B cell (primary cell): Measurements from ENCODE around the gene TUBA3C. TPM values are rescaled to one million over a fixed set of nuclear protein-coding genes. Genes with fewer than 3 reads are reported as not detected.
"Not testable (repeated sequence)": the region's sequence is repeated elsewhere in the genome, so short reads cannot be mapped to it uniquely, and the experiment has no call there.

Experiments used
- ATAC-seq: fragments of 200-7000 bp; cut with Tn5 transposase; one replicate; pipeline ENCODE4 v1.10.0; 2021; ENCODE audit warnings: low read depth, mild to moderate bottlenecking, moderate number of reproducible peaks, moderate library complexity
- CTCF ChIA-PET: fragments of 350-600 bp; sonication (Branson Sonifier 250); formaldehyde crosslinking; loops from one replicate; lab custom pipeline; 2021; ENCODE audit warnings: antibody characterized with exemption, inconsistent platforms; lab: Charles Lee
- POLR2A ChIA-PET: fragments of 350-600 bp; sonication (Branson Sonifier 250); formaldehyde crosslinking; loops from one replicate; lab custom pipeline; 2021; ENCODE audit warnings: antibody characterized with exemption; lab: Charles Lee
- DNase-seq: peaks from one replicate; pipeline ENCODE4 v3.0.0; 2013
- H2AFZ ChIP-seq: 2 replicates; pipeline ENCODE4 v1.6.1; 2012; ENCODE audit warnings: mild to moderate bottlenecking, low read depth, low read length; ENCODE audit not compliant: insufficient read depth, poor library complexity, severe bottlenecking
- H3K27ac ChIP-seq, 2 donors: 1 replicate in 1 of 2; 2 replicates in 1 of 2; pipeline ENCODE4 v1.5.1; 2012 to 2013; ENCODE audit warnings: low read length in 2 of 2, mild to moderate bottlenecking in 2 of 2, moderate library complexity in 1 of 2
- H3K27me3 ChIP-seq, 4 experiments: fragments of 200-600 bp in 1 of 4; sonication (generic) in 1 of 4; replicated peaks in 1 of 4; 1 replicate in 2 of 4; 2 replicates in 2 of 4; pipeline versions ENCODE4 v1.6.1 to v1.7.0; 2013 to 2016; ENCODE audit warnings: low read length in 3 of 4, mild to moderate bottlenecking in 2 of 4, mixed read lengths in 1 of 4, moderate library complexity in 1 of 4; ENCODE audit not compliant: insufficient read depth in 4 of 4, control insufficient read depth in 3 of 4; ENCODE audit errors: control extremely low read depth in 1 of 4
- H3K36me3 ChIP-seq, 2 experiments: replicated peaks in 1 of 2; 1 replicate in 1 of 2; 2 replicates in 1 of 2; pipeline versions ENCODE4 v1.6.1 to v1.7.1; 2013; ENCODE audit warnings: low read length in 1 of 2; ENCODE audit not compliant: insufficient read depth in 2 of 2, control insufficient read depth in 1 of 2; ENCODE audit errors: control extremely low read depth in 1 of 2, extremely low read depth in 1 of 2
- H3K4me1 ChIP-seq, 2 donors: fragments of 200-600 bp in 1 of 2; sonication (generic) in 1 of 2; 1 replicate in 1 of 2; 2 replicates in 1 of 2; pipeline versions ENCODE4 v1.5.1 to v1.6.1; 2013 to 2017; ENCODE audit warnings: low read length in 2 of 2; ENCODE audit not compliant: control insufficient read depth in 2 of 2, insufficient read depth in 2 of 2
- H3K4me2 ChIP-seq: replicated peaks from 2 replicates; pipeline ENCODE3; 2012; ENCODE audit warnings: mild to moderate bottlenecking, low read depth, low read length; ENCODE audit not compliant: poor library complexity, severe bottlenecking
- H3K4me3 ChIP-seq, 5 experiments: fragments of 200-600 bp in 1 of 5; sonication (generic) in 1 of 5; 1 replicate in 3 of 5; 2 replicates in 2 of 5; pipeline versions ENCODE4 v1.5.1 to v1.7.0; 2011 to 2016; ENCODE audit warnings: low read length in 4 of 5, mild to moderate bottlenecking in 4 of 5, low read depth in 2 of 5, control low read depth in 1 of 5, moderate library complexity in 1 of 5; ENCODE audit not compliant: insufficient read depth in 1 of 5; ENCODE audit errors: control extremely low read depth in 1 of 5, extremely low read depth in 1 of 5
- H3K79me2 ChIP-seq: fragments of 200-600 bp; sonication (generic); one replicate; pipeline ENCODE4 v1.6.0; 2016; ENCODE audit warnings: low read length; ENCODE audit not compliant: control insufficient read depth, insufficient read depth
- H3K9ac ChIP-seq: fragments of 200-600 bp; sonication (generic); 2 replicates; pipeline ENCODE4 v1.6.1; 2017; ENCODE audit warnings: mild to moderate bottlenecking, low read length, moderate library complexity
- H3K9me3 ChIP-seq, 3 donors: one replicate each; pipeline versions ENCODE4 v1.6.1 to v1.7.1; 2013; ENCODE audit warnings: low read length in 2 of 3; ENCODE audit not compliant: control insufficient read depth in 2 of 3, insufficient read depth in 1 of 3; ENCODE audit errors: control extremely low read depth in 1 of 3
- H4K20me1 ChIP-seq: 2 replicates; pipeline ENCODE4 v1.6.0; 2012; ENCODE audit warnings: mild to moderate bottlenecking, low read length; ENCODE audit not compliant: insufficient read depth, control insufficient read depth, poor library complexity, severe bottlenecking
- H3K27ac Mint-ChIP-seq: one replicate; pipeline ENCODE4 v1.8.0; 2021; ENCODE audit warnings: mixed read lengths
- H3K27me3 Mint-ChIP-seq: one replicate; pipeline ENCODE4 v1.8.0; 2021; ENCODE audit warnings: mixed read lengths
- H3K4me1 Mint-ChIP-seq: one replicate; pipeline ENCODE4 v1.8.0; 2021; ENCODE audit warnings: mixed read lengths
- H3K4me3 Mint-ChIP-seq: one replicate; pipeline ENCODE4 v1.8.0; 2021; ENCODE audit warnings: mixed read lengths
- H3K9me3 Mint-ChIP-seq: one replicate; pipeline ENCODE4 v1.8.0; 2022; ENCODE audit warnings: mixed read lengths; ENCODE audit not compliant: insufficient read depth
- CTCF ChIP-seq: fragments of 200-600 bp; IDR thresholded peaks from one replicate; pipeline ENCODE4 v1.8.0; 2022; ENCODE audit warnings: antibody characterized with exemption, mild to moderate bottlenecking
- EZH2 ChIP-seq: IDR thresholded peaks from 2 replicates; pipeline ENCODE4 v1.6.1; 2012; ENCODE audit warnings: borderline replicate concordance, low read depth, mild to moderate bottlenecking, moderate library complexity, low read length; ENCODE audit not compliant: insufficient read depth, poor library complexity, severe bottlenecking
- WGBS: methylation state at CpG from one replicate; pipeline ENCODE4 v1.1.5; 2013; ENCODE audit warnings: missing lambda C conversion rate; ENCODE audit not compliant: insufficient coverage; 5-methylcytosine and 5-hydroxymethylcytosine counted together
- intact Hi-C: fragments of 100-400 bp; cut with micrococcal nuclease; formaldehyde crosslinking; loops from one replicate; pipeline ENCODE4 v1.10.0; 2022
- polyA minus RNA-seq: library from RNA; depleted of rRNA, polyadenylated mRNA; stranded (reverse); fragments of >200 nt; gene quantifications from 2 replicates; pipeline ENCODE4 v1.2.3, GENCODE V29; 2012
- polyA plus RNA-seq: library from polyadenylated mRNA; depleted of rRNA; stranded (reverse); fragments of >200 nt; gene quantifications from 2 replicates; pipeline ENCODE4 v1.2.3, GENCODE V29; 2012
- total RNA-seq, 2 donors: library from RNA; stranded (reverse); fragments of 120-200 nt in 1 of 2; gene quantifications; 1 replicate in 1 of 2; 2 replicates in 1 of 2; pipeline versions ENCODE4 v1.2.3 to v1.2.4, GENCODE V29; 2013 to 2022

TUBA3C gene
- total RNA-seq: not detected in 2 replicates
- total RNA-seq (2013): not detected
- polyA plus RNA-seq: not detected in 2 replicates
- not detected in 2 replicates for polyA minus RNA-seq

GRCh38 chr13:19181621-19182485, at the start of gene TUBA3C:
TUBA3C (minus strand) TSS chr13:19181824; CDS start chr13:19181747, 77 bp downstream.
- no peaks in the 10 kb centered on the region for H3K79me2 ChIP-seq
- POLR2A ChIA-PET: no interaction called here
- Mint-ChIP-seq H3K27me3 (no peaks in the 10 kb centered on the region), H3K4me1 (no peaks in the 10 kb centered on the region), H3K27ac (no peak within 1 kb of the TSS), H3K4me3 (no peak within 1 kb of the TSS), H3K9me3 (peaks cover 8% of the 10 kb centered on the region)
- peaks cover 0 to 35% (median 0%) of the 10 kb centered on the region in 3 donors for H3K9me3 ChIP-seq
- 93% methylated on average over 34 of the region's 40 CpGs for WGBS
- H3K4me3 ChIP-seq: no peak within 1 kb of the TSS
- H3K36me3 ChIP-seq: no peaks in the 10 kb centered on the region
- H3K9ac ChIP-seq: no peak within 1 kb of the TSS
- H3K4me1 ChIP-seq: no peaks in the 10 kb centered on the region
- CTCF ChIA-PET: no interaction called here
- H3K4me2 ChIP-seq: no peak within 1 kb of the TSS
- intact Hi-C loops: no loop called here
- DNase-seq: no peak
- H4K20me1 ChIP-seq: no peaks in the 10 kb centered on the region
- no peak for TF ChIP-seq EZH2
- TF ChIP-seq CTCF: no peak
- no peak within 1 kb of the TSS for H3K27ac ChIP-seq
- H3K27me3 ChIP-seq: no peaks in the 10 kb centered on the region
- H2AFZ ChIP-seq: no peak within 1 kb of the TSS
- ATAC-seq: no peak

- no CpG with 5 or more reads among the region's 3 CpGs for WGBS
These were observed 25.8 kb upstream of the TUBA3C start for GRCh38 chr13:19207413-19207812.

GRCh38 chr13:19192622-19193021, 11.0 kb upstream of the TUBA3C start:
- H2AFZ ChIP-seq, H3K9me3 ChIP-seq, H3K27me3 ChIP-seq, H3K4me2 ChIP-seq, H3K9me3 Mint-ChIP-seq, H3K9ac ChIP-seq, H3K79me2 ChIP-seq, H3K27ac ChIP-seq, CTCF ChIA-PET, H3K4me3 Mint-ChIP-seq, H3K4me3 ChIP-seq, ATAC-seq, DNase-seq, H3K27ac Mint-ChIP-seq, intact Hi-C loops, H4K20me1 ChIP-seq, H3K4me1 Mint-ChIP-seq, H3K27me3 Mint-ChIP-seq, POLR2A ChIA-PET, H3K36me3 ChIP-seq, H3K4me1 ChIP-seq: not testable (repeated sequence)
- WGBS: 80% methylated on average over 1 of the region's 3 CpGs

More at GRCh38 chr13:19207413-19207812, 25.8 kb upstream of the TUBA3C start:
- H3K27ac ChIP-seq, H3K27me3 Mint-ChIP-seq, H3K27me3 ChIP-seq, intact Hi-C loops, H3K79me2 ChIP-seq, H3K36me3 ChIP-seq, H3K9ac ChIP-seq, H3K9me3 Mint-ChIP-seq, H3K4me3 ChIP-seq, POLR2A ChIA-PET, H2AFZ ChIP-seq, H3K4me1 Mint-ChIP-seq, H3K4me2 ChIP-seq, H3K4me1 ChIP-seq, H3K9me3 ChIP-seq, H3K4me3 Mint-ChIP-seq, H4K20me1 ChIP-seq, DNase-seq, H3K27ac Mint-ChIP-seq, ATAC-seq, CTCF ChIA-PET: not testable (repeated sequence)
